RPMI8226 (cell line): ENCODE results near the gene OR1G1.
"Not testable (repeated sequence)": the region's sequence is repeated elsewhere in the genome, so short reads cannot be mapped to it uniquely, and the experiment has no call there.

Source experiments
- DNase-seq: peaks from one replicate; pipeline ENCODE4 v3.0.0-alpha.2; 2015

The OR1G1 gene

GRCh38 chr17:3127451-3127850, at the start of gene OR1G1:
Gene OR1G1 (minus strand): TSS chr17:3127551. CDS start chr17:3127551, 0 bp downstream.
- no peak for DNase-seq

- DNase-seq: peak; percentile 7
Measured at GRCh38 chr17:3167574-3167973, 40.2 kb upstream of the OR1G1 start.

DNA sequence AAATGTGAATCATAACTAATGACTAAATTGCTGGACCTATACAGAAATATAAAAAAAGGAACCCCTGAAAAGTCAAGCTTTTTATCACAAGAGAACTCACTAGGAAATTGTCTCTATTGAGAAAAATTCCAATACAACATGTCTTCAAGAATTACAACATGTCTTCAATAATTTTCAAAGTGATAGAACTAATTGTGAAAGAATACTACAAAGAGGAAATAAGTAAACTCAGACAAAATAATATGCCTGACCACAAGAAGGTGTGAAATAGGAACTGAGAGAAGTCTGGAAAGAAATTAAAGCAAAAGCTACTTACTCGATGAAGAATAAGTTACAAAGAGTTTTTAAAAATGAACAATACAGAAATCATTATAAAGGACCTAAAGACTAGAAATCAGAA, 29.9 kb upstream of the OR1G1 start:
- no peak for DNase-seq

- not testable (repeated sequence) for DNase-seq
Measured at GRCh38 chr17:3137494-3137893, 10.1 kb upstream of the OR1G1 start.

- DNase-seq: no peak
Measured at GRCh38 chr17:3104322-3104721, 23.0 kb downstream of the OR1G1 start, which contains the start of gene OR1D2. Gene OR1D2 (minus strand): TSS chr17:3104422. CDS start chr17:3092996, 11,426 bp downstream.
